ENCODE data around the gene SRPK2.

Gene SRPK2

GRCh38 chr7:105191331-105191730 is 197.4 kb downstream of the SRPK2 start:
- DNase-seq (ENCODE audit: low read depth) = no peak

- DNase-seq (ENCODE audit: low read depth) = no peak
These were observed 198.7 kb downstream of the SRPK2 start for GRCh38 chr7:105189859-105190492.

GRCh38 chr7:105188201-105188600 is 200.5 kb downstream of the SRPK2 start:
- no peak for DNase-seq (ENCODE audit: low read depth)

GRCh38 chr7:105187302-105188169 is 201.2 kb downstream of the SRPK2 start:
- DNase-seq (ENCODE audit: low read depth) = no peak

GRCh38 chr7:105185290-105186010 is 203.3 kb downstream of the SRPK2 start:
- DNase-seq (ENCODE audit: low read depth) = no peak

- DNase-seq (ENCODE audit: low read depth) = no peak
These were observed 208.7 kb downstream of the SRPK2 start for GRCh38 chr7:105180002-105180401.

- DNase-seq (ENCODE audit: low read depth) = no peak
These were observed 209.7 kb downstream of the SRPK2 start for GRCh38 chr7:105178928-105179541.

- DNase-seq (ENCODE audit: low read depth) = no peak
These were observed 210.5 kb downstream of the SRPK2 start for GRCh38 chr7:105178177-105178576.

- no peak for DNase-seq (ENCODE audit: low read depth)
These were observed 211.7 kb downstream of the SRPK2 start for GRCh38 chr7:105177026-105177425.

GRCh38 chr7:105173586-105173985 is 215.1 kb downstream of the SRPK2 start:
- DNase-seq (ENCODE audit: low read depth) = no peak

GRCh38 chr7:105164751-105165150 is 224.0 kb downstream of the SRPK2 start:
- no peak for DNase-seq (ENCODE audit: low read depth)

GRCh38 chr7:105163718-105164117 is 225.0 kb downstream of the SRPK2 start:
- no peak for DNase-seq (ENCODE audit: low read depth)

- DNase-seq (ENCODE audit: low read depth) = no peak
These were observed 227.4 kb downstream of the SRPK2 start for GRCh38 chr7:105161366-105161765.

- no peak for DNase-seq (ENCODE audit: low read depth)
These were observed 231.4 kb downstream of the SRPK2 start for GRCh38 chr7:105157278-105157677.

- DNase-seq (ENCODE audit: low read depth) = no peak
These were observed 232.0 kb downstream of the SRPK2 start for GRCh38 chr7:105156731-105157130.

GRCh38 chr7:105154084-105154483 is 234.6 kb downstream of the SRPK2 start:
- no peak for DNase-seq (ENCODE audit: low read depth)

GRCh38 chr7:105153531-105153930 is 235.2 kb downstream of the SRPK2 start:
- DNase-seq (ENCODE audit: low read depth) = no peak

GRCh38 chr7:105151152-105151551 is 237.6 kb downstream of the SRPK2 start:
- DNase-seq (ENCODE audit: low read depth) = no peak

- DNase-seq (ENCODE audit: low read depth) = no peak
These were observed 238.9 kb downstream of the SRPK2 start for GRCh38 chr7:105149827-105150226.

- no peak for DNase-seq (ENCODE audit: low read depth)
These were observed 247.7 kb downstream of the SRPK2 start for GRCh38 chr7:105141068-105141467.

- no peak for DNase-seq (ENCODE audit: low read depth)
These were observed 249.3 kb downstream of the SRPK2 start for GRCh38 chr7:105139381-105139780.

- DNase-seq (ENCODE audit: low read depth) = no peak
These were observed 250.8 kb downstream of the SRPK2 start for GRCh38 chr7:105137898-105138297.

Measured in activated gamma-delta T cell treated with anti-CD3 and anti-CD28 coated beads, Interleukin-2, amount 50 U/mL, for 16 hours (primary cell).